ENCODE results near the gene AXIN1.
"Not testable (repeated sequence)": the region's sequence is repeated elsewhere in the genome, so short reads cannot be mapped to it uniquely, and the experiment has no call there.

- TF ChIP-seq, protein P1, sequence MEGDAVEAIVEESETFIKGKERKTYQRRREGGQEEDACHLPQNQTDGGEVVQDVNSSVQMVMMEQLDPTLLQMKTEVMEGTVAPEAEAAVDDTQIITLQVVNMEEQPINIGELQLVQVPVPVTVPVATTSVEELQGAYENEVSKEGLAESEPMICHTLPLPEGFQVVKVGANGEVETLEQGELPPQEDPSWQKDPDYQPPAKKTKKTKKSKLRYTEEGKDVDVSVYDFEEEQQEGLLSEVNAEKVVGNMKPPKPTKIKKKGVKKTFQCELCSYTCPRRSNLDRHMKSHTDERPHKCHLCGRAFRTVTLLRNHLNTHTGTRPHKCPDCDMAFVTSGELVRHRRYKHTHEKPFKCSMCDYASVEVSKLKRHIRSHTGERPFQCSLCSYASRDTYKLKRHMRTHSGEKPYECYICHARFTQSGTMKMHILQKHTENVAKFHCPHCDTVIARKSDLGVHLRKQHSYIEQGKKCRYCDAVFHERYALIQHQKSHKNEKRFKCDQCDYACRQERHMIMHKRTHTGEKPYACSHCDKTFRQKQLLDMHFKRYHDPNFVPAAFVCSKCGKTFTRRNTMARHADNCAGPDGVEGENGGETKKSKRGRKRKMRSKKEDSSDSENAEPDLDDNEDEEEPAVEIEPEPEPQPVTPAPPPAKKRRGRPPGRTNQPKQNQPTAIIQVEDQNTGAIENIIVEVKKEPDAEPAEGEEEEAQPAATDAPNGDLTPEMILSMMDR (IDR thresholded peaks at IDR 0.05): not testable (repeated sequence)
- not testable (repeated sequence) for TF ChIP-seq EZH2 (IDR thresholded peaks at IDR 0.05)
Observed at GRCh38 chr16:348495-348894, 4.0 kb downstream of the AXIN1 start.

Data from neural progenitor cell (in vitro differentiated cells).